Kidney (tissue), 14 donors: ENCODE results near the gene FGGY. TPM values are rescaled to one million over a fixed set of nuclear protein-coding genes. Genes with fewer than 3 reads are reported as not detected.

ENCODE experiments used
- DNase-seq, 5 donors: peaks; one replicate each; pipeline ENCODE4 v3.0.0-alpha.2; 2013 to 2020
- FAIRE-seq: peaks from 2 replicates; lab custom pipeline; 2012; peaks lifted over from hg19 to GRCh38; lab: Jason Lieb, UNC
- H3K27ac ChIP-seq, 2 donors: one replicate each; pipeline ENCODE4 v1.7.0; 2013; ENCODE audit warnings: low read depth in 2 of 2, low read length in 2 of 2, inconsistent platforms in 1 of 2
- H3K27me3 ChIP-seq: one replicate; pipeline ENCODE4 v1.7.1; 2013; ENCODE audit warnings: low read length, inconsistent platforms; ENCODE audit not compliant: control insufficient read depth, insufficient read depth
- H3K36me3 ChIP-seq, 3 donors: one replicate each; pipeline versions ENCODE4 v1.7.0 to v1.7.1; 2013; ENCODE audit warnings: low read length in 3 of 3, control low read depth in 1 of 3, inconsistent platforms in 1 of 3; ENCODE audit not compliant: insufficient read depth in 3 of 3, control insufficient read depth in 2 of 3
- H3K4me1 ChIP-seq, 3 donors: one replicate each; pipeline versions ENCODE4 v1.7.0 to v1.7.1; 2013; ENCODE audit warnings: low read length in 3 of 3, inconsistent platforms in 1 of 3, low read depth in 1 of 3; ENCODE audit not compliant: control insufficient read depth in 2 of 3, insufficient read depth in 2 of 3
- H3K4me3 ChIP-seq, 3 donors: one replicate each; pipeline versions ENCODE4 v1.7.0 to v1.8.1; 2013; ENCODE audit warnings: low read length in 3 of 3, control low read depth in 1 of 3, inconsistent platforms in 1 of 3
- H3K9ac ChIP-seq, 3 donors: one replicate each; pipeline versions ENCODE4 v1.7.0 to v1.7.1; 2013; ENCODE audit warnings: low read length in 3 of 3, control low read depth in 1 of 3, inconsistent platforms in 1 of 3
- H3K9me3 ChIP-seq, 3 donors: one replicate each; pipeline versions ENCODE4 v1.7.0 to v1.7.1; 2013; ENCODE audit warnings: low read length in 3 of 3, control low read depth in 1 of 3, inconsistent platforms in 1 of 3; ENCODE audit not compliant: control insufficient read depth in 2 of 3, insufficient read depth in 1 of 3
- intact Hi-C: fragments of 100-400 bp; cut with DNase I; formaldehyde crosslinking; loops from one replicate; pipeline ENCODE4 v1.11.1; 2022
- polyA plus RNA-seq: library from polyadenylated mRNA; stranded (reverse); fragments of 350-450 nt; fragmentation: Illumina TruSeq; extraction: RNeasy Lipid Tissue Mini Kit (QIAGEN cat#74804); gene quantifications from one replicate; pipeline ENCODE4 v1.2.3, GENCODE V29; 2014; ENCODE audit warnings: low read depth, low replicate concordance; ENCODE audit not compliant: insufficient read depth
- total RNA-seq: library from RNA; stranded (reverse); fragmentation: NEBNext Ultra II Directional; extraction: Animal tissue kit (Norgen Biotek cat#: 25700); gene quantifications from one replicate; pipeline ENCODE4 v1.2.1, GENCODE V29; 2021
- TF ChIP-seq, protein P1 (sequence below): IDR thresholded peaks from 3 replicates; pipeline ENCODE4 v1.5.1; 2012; ENCODE audit warnings: mild to moderate bottlenecking, moderate library complexity, borderline replicate concordance; ENCODE audit not compliant: insufficient read depth; ENCODE audit errors: extremely low read depth
- donor health status: control.
- donor health status: control.
- donor health status: control.
- donor health status: control.
- donor health status: control.
- donor health status: DM: yes; HTN: yes; CAD: no.
- donor health status: Normal renal cell carcinoma (clear cell type).

FGGY gene
- total and polyA plus RNA-seq, 2 donors from 2014 or later = 11.2 to 31.0 TPM

DNA sequence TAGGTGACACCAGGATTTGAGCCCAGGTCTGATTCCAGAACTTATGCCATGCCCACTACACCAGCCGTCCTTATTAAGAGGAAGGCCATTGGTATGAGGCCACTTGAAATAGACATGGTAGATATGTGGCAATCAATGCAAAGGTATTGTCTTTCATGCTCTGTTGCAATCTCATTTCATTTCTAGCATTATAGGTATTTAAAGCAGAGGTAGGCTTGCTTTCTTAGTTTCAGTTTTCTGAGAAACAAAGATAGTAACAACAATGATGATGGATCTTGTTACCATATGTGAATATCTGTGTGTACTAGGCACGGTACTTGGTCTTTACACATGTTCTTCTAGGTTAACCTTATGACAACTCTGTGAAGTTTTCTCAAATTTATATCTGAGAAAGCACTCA is 113.1 kb downstream of the FGGY start:
- TF ChIP-seq, protein P1, sequence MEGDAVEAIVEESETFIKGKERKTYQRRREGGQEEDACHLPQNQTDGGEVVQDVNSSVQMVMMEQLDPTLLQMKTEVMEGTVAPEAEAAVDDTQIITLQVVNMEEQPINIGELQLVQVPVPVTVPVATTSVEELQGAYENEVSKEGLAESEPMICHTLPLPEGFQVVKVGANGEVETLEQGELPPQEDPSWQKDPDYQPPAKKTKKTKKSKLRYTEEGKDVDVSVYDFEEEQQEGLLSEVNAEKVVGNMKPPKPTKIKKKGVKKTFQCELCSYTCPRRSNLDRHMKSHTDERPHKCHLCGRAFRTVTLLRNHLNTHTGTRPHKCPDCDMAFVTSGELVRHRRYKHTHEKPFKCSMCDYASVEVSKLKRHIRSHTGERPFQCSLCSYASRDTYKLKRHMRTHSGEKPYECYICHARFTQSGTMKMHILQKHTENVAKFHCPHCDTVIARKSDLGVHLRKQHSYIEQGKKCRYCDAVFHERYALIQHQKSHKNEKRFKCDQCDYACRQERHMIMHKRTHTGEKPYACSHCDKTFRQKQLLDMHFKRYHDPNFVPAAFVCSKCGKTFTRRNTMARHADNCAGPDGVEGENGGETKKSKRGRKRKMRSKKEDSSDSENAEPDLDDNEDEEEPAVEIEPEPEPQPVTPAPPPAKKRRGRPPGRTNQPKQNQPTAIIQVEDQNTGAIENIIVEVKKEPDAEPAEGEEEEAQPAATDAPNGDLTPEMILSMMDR = no peak
- intact Hi-C loops = no loop called here
- Histone ChIP-seq H3K9ac (no peak overlapping the region), H3K36me3 (peaks cover 0 to 2% (median 0%) of the 10 kb centered on the region in 3 donors), H3K4me1 (peaks cover 0 to 4% (median 3%) of the 10 kb centered on the region in 3 donors), H3K27ac (no peak overlapping the region), H3K9me3 (no peaks in the 10 kb centered on the region), H3K4me3 (no peak overlapping the region), H3K27me3 (no peaks in the 10 kb centered on the region)
- FAIRE-seq = no peak
- no peak for DNase-seq

DNA sequence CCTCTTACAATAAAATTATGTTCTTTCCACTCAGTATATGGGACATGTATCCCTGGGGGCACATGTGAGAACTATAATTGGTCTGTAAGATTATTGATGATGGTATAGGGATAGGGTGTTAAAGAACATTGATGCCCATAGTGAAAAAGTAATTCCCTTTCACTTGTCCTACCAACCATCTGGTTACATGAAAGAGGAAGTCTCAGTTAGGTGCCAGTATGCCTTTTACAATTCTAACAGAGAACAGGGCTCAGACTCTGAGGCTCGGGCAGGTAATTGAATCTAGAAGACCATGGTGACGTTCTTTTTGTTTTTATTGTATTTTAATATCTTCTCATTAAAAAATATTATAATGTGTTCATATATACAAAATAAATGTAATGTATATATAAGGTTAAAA is 113.6 kb downstream of the FGGY start:
- DNase-seq = no peak
- intact Hi-C loops = no loop called here
- Histone ChIP-seq H3K27me3 (no peaks in the 10 kb centered on the region), H3K36me3 (peaks cover 0 to 2% (median 0%) of the 10 kb centered on the region in 3 donors), H3K9me3 (no peaks in the 10 kb centered on the region), H3K9ac (no peak overlapping the region), H3K4me3 (no peak overlapping the region), H3K4me1 (peaks cover 0 to 3% (median 1%) of the 10 kb centered on the region in 3 donors), H3K27ac (no peak overlapping the region)
- TF ChIP-seq, protein P1 = no peak
- no peak for FAIRE-seq

DNA sequence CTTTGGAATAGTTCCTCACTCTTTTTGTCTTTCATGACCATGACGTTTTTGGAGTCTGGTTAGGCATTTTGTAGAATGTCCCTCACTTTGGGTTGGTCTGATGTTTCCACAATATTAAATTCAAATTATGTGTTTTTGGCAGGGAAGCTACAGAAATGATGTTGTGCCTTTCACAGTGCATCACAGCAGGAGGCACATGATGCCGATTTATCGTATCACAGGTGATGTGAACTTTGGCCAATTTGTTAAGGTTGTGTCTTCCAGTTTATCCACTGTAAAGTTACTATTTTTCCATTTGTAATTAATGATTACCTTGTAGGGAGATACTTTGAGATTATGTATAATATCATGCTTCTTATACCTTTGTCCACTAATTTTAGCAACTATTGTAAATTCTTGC is 114.3 kb downstream of the FGGY start:
- FAIRE-seq (no peak), DNase-seq (no peak)
- Histone ChIP-seq H3K4me1 (peaks cover 0 to 3% (median 0%) of the 10 kb centered on the region in 3 donors), H3K27me3 (no peaks in the 10 kb centered on the region), H3K4me3 (no peak overlapping the region), H3K27ac (no peak overlapping the region), H3K9ac (no peak overlapping the region), H3K9me3 (no peaks in the 10 kb centered on the region), H3K36me3 (peaks cover 0 to 2% (median 0%) of the 10 kb centered on the region in 3 donors)
- intact Hi-C loops = no loop called here
- TF ChIP-seq, protein P1 = no peak
